GM13976 (cell line): Measurements from ENCODE around the gene MLLT10.

ENCODE experiments used
- DNase-seq: peaks from one replicate; pipeline ENCODE4 v3.0.0; 2012; ENCODE audit warnings: low spot score
- in situ Hi-C: fragments of 300-500 bp; cut with MboI; formaldehyde crosslinking; loops from one replicate; pipeline ENCODE4 v1.12.0; 2022; ENCODE audit warnings: low sequenced_read_pairs, mixed read lengths, inconsistent platforms; ENCODE audit not compliant: unreplicated experiment
- TF ChIP-seq, protein P1 (sequence below): IDR thresholded peaks from 2 replicates; pipeline ENCODE4 v1.5.1; 2012; ENCODE audit warnings: borderline replicate concordance, mild to moderate bottlenecking; ENCODE audit not compliant: insufficient read depth; ENCODE audit errors: extremely low read depth, missing control alignments, control extremely low read depth

MLLT10 gene

GRCh38 chr10:21507150-21507549 is 26.9 kb upstream of the MLLT10 start:
- TF ChIP-seq, protein P1, sequence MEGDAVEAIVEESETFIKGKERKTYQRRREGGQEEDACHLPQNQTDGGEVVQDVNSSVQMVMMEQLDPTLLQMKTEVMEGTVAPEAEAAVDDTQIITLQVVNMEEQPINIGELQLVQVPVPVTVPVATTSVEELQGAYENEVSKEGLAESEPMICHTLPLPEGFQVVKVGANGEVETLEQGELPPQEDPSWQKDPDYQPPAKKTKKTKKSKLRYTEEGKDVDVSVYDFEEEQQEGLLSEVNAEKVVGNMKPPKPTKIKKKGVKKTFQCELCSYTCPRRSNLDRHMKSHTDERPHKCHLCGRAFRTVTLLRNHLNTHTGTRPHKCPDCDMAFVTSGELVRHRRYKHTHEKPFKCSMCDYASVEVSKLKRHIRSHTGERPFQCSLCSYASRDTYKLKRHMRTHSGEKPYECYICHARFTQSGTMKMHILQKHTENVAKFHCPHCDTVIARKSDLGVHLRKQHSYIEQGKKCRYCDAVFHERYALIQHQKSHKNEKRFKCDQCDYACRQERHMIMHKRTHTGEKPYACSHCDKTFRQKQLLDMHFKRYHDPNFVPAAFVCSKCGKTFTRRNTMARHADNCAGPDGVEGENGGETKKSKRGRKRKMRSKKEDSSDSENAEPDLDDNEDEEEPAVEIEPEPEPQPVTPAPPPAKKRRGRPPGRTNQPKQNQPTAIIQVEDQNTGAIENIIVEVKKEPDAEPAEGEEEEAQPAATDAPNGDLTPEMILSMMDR: no peak
- no peak for DNase-seq
- in situ Hi-C loops: loop anchor here (25.0 kb wide), 1 partner anchor 430 kb away; no protein-coding TSS in a partner anchor

- TF ChIP-seq, protein P1: no peak
- DNase-seq: no peak
- in situ Hi-C loops: loop anchor here (25.0 kb wide), 1 partner anchor 428 kb away; no protein-coding TSS in a partner anchor
Observed at GRCh38 chr10:21508706-21509331, 25.2 kb upstream of the MLLT10 start.

GRCh38 chr10:21509341-21510240 is 24.4 kb upstream of the MLLT10 start:
- in situ Hi-C loops: loop anchor here (25.0 kb wide), 1 partner anchor 428 kb away; no protein-coding TSS in a partner anchor
- no peak for DNase-seq
- TF ChIP-seq, protein P1: no peak

GRCh38 chr10:21510241-21511094 is 23.6 kb upstream of the MLLT10 start:
- DNase-seq: no peak
- TF ChIP-seq, protein P1: no peak
- in situ Hi-C loops: loop anchor here (25.0 kb wide), 1 partner anchor 427 kb away; no protein-coding TSS in a partner anchor

GRCh38 chr10:21511095-21511570 is 22.9 kb upstream of the MLLT10 start:
- in situ Hi-C loops: loop anchor here (25.0 kb wide), 1 partner anchor 426 kb away; no protein-coding TSS in a partner anchor
- no peak for DNase-seq
- TF ChIP-seq, protein P1: no peak
